Measurements from ENCODE around the gene GMDS.
"Not testable (repeated sequence)": the region's sequence is repeated elsewhere in the genome, so short reads cannot be mapped to it uniquely, and the experiment has no call there.

The GMDS gene

DNA sequence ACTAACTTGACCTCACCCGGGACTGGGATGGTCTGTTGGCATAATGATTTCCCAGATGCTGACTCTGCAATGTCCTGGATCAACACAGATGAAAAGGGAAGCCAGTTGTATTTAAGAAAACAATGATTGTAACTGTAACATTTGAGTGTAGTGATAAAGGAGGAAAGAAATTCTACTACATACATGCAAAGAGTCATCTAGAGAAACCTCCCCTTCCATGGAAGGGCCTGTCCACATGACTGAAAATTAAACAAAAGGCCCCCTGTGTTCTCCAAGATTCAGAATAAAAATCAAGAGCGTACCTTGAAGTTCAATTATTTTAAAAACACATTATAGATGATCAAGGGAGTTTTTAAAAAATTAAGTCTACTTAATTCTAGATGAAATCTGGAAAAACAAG lies 484.5 kb downstream of the GMDS start:
- DNase-seq: no peak

DNA sequence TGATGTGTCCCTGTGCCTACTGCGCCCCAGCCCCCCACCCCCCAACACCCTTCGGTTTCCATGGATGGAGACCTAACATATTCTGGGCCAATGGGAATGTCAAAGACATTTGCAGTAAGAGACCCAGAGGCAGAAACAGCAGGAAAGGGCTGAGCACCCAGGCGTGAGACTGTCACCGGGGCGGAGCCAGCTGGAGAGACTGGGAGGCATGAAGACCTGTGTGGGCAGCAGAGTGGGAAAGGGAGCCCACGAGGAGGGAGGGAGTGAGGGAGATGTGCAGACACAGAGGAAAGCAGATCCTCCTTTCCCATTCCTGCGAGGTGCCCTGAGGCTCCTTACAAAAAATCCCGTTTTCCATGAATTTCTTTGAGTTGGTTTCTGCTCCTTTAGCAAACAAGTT lies 485.5 kb downstream of the GMDS start:
- DNase-seq: no peak

DNA sequence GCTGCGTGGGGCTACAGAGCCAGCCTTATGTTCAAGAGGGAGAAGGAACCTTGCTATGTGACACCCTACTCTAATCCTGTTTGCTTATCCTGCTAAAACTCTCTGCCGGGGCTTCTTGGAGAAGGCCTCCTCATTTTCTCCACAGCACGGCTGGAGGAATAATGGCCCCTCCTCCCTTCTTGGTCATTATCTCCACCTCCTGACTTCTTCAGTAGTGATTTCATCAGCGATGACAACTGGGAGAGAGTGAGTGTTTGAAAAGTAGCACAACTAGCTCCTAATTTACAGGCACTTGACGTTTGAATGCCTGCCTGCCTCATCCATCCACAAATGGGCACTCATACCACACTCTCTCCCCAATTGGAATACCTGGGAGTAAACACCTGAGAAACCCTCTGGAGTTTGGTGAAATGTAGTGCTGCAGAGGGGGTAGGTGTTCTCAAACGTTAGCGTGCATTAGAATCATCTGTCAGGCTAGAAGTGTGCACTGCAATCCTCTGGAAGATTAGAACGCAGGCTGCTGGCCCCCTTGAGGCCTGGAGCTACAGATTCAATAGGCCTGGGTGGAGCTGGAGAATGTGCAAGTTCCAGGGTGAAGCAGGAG lies 487.2 kb downstream of the GMDS start:
- DNase-seq: no peak

DNA sequence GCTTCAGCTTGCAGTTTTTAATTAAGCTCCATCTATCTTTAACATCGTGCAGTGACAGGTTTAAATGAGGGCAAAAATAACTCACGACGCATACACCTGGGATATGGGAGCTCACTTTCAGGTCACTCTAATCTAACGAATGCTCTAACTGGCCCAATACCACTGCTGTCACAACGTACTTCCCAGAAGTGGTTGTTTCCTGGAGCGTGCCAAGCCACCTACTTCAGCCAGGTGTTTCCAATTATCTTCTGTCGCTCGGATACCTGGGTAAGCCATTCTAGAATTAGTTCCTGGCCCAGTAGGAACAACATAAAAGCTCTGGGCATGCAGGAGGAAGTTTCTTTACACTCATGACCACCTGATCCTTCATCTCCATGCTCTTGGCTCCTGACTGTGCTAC lies 488.3 kb downstream of the GMDS start:
- no peak for DNase-seq

DNA sequence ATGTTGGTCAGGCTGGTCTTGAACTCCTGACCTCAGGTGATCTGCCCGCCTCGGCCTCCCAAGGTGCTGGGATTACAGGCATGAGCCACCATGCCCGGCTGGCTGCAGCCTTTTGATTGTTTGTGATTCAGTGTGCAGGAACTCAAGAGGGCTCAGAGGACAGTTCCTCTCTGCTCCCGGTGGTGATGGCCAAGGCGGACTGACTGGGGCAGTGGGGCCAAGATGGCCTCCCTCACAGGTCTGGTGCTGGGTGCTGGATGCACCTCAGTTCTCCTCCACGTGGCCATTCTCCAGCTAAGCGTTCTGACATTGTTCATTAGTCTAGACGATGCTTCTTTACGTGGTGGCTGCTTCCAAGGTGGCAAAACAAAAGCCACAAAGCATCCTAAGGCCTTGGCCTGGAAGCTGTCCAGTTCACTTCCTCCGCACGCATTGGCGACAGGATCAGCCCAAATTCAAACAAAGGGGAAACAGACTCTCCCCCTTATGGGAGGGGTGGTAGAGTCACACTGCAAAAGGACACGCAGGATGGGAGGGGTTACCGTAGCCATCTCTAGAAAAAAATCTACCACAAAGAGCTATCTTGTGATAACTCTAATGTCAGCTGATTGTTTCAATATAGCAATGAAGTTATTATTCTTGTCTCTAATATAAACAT lies 488.8 kb downstream of the GMDS start:
- DNase-seq: no peak

DNA sequence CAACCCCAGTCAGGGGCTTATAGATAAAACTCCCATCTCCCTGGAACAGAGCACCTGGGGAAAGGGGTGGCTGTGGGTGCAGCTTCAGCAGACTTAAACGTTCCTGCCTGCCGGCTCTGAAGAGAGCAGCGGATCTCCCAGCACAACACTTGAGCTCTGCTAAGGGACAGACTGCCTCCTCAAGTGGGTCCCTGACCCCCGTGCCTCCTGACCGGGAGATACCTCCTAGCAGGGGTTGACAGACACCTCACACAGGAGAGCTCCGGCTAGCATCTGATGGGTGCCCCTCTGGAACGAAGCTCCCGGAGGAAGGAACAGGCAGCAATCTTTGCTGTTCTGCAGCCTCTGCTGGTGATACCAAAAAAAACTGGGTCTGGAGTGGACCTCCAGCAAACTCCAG lies 494.3 kb downstream of the GMDS start:
- DNase-seq: not testable (repeated sequence)

DNA sequence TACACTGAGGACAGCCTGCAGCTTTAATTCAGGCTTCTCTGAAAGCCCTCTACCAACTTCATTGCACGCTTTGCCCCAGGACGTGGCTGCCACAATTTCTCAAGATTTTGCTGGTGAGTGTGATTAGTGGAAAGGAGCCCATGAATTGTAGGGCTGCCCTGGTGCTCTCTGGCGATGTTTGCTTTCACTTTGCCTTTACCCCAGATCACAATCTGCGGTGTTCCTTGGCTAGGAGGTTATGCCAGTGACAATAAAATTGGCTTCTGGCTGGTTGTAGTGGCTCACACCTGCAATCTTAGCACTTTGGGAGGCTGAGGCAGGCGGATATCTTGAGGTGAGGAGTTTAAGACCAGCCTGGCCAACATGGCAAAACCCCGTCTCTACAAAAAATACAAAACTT lies 496.4 kb downstream of the GMDS start:
- DNase-seq: no peak

DNA sequence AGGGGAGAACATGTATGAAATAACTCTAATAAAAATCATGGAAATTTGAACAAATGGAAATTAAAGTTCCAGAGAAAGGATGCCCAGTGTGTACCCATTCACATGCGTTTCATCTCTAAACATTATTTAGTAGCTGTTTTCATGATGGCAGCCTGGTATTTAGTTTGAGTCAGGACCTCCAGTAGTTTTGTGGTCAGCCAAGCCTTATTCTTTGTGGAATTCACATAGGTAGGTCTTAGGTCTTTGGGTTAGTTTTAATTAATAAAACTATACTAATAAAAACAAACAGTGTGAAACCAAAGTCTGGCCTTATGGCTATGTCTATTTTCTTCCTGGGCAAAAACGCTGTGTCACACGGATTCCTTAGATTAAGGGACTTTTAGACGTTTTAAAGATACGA lies 497.9 kb downstream of the GMDS start:
- DNase-seq: no peak

DNA sequence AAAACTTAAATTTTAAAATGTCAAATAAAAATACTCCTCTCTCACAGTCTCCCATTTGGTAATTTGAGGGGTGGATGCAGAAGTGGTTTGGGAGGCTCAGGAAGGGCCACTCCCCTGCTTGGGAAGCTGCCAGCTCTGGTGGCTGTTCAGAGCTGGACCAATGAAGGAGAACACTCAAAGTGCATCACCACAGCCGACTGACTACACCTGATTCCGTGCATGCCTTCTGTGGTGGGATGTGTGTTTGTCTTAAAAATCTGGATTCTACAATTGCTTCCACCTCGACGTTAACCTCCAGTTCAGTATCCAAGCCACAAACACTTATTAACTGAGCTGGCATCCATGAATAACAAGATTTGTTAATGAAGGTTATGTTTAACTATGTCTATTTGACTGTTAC lies 498.4 kb downstream of the GMDS start:
- DNase-seq: no peak

DNA sequence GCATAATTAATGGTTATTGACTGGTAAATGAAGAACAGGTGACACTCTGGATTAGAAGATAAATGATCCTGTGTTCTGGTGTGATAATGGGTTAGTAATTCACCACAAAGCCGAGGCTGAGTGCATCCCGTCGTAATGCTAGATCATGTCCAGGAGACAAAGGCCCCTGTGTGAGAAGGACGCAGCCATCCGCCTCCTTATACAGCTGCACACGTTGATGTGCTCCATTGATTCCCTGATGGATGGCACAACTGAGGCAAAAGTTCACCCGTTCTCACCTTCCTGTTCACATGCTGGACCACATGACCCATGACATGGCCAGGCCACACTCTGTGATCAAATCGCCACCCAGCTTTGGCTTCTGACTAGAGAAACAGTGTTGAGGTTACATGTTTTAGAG lies 499.6 kb downstream of the GMDS start:
- no peak for DNase-seq

DNA sequence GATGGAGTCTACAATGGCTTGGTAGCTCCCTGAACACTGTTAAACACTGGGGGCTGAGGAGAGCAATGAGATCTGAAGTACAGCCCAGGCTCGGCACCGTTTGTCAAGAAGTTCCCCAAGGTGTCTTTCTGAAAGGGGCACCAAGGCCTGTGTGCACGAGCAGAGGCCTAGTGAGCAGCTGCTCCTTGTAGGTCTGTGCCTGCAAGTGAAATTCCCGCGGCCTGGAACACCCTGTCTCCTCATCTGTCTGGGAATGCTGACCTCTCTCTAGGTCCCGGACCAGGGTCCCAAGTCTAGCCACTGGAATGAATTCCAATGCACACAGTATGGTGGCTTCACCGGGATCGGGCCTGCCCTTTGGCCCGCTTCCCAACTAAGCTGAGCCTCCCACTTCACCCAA lies 500.9 kb downstream of the GMDS start:
- no peak for DNase-seq

DNA sequence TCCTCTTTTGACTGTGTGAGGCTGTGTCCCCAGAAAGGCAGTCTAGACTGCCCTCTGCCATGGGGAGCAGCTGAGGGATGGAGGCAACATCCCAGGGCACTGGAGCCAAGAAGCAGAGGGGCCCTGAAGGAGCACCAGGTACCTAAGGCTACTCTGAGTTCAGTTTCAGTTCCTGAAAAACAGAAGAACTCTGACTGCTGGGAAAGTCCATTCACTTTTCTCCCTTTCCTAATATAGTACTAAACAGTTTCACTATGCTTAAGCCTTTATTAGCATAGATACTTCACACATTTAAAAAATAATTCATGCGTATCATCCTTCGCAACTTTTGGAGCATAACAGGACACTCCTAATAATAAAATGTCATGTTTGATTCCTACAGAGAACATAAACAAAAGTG lies 505.7 kb downstream of the GMDS start:
- no peak for DNase-seq

DNA sequence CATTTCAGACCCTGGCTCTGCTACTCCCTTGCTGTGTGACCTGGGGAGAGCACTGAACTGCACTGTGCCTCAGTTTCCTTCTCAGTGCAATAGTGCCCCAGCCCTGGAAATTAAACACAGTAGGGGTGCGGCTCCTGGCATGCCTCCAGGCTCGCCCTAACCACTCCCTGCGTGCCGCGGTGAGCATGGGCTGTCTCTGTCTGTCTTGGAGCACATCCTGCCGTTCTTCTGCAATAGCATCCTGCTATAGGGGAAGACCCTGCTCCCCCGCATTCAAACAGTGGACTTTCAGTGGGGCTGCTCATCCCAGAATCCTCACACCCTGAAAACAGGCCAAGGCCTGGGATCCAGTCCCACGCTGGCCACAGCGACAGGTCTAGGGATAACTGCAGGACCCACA lies 506.2 kb downstream of the GMDS start:
- DNase-seq: no peak

DNA sequence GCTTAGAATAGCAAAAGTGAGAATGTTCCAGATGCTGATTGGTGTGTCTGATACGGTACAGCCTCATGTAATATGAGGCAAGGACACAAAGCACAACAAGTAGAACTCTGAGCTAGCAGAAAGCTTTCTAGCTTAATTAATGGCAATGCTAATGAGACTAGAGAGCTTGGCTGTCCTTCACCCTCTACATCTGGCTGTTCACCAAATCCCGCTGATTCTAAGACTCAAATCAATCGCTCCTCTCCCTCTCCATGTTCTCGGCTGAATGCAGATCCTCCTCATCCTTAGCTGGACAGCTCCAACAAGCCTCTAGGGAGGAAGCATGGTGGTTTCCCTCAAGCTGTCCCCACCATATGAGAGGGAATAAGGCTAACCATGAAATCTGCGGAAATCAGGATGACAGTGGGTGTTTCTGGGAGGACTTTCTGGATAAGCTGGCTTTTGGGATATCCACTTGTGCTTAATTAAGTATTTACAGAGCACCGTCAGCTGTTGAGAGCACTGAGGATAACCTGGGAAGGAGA lies 506.8 kb downstream of the GMDS start:
- DNase-seq: no peak

DNA sequence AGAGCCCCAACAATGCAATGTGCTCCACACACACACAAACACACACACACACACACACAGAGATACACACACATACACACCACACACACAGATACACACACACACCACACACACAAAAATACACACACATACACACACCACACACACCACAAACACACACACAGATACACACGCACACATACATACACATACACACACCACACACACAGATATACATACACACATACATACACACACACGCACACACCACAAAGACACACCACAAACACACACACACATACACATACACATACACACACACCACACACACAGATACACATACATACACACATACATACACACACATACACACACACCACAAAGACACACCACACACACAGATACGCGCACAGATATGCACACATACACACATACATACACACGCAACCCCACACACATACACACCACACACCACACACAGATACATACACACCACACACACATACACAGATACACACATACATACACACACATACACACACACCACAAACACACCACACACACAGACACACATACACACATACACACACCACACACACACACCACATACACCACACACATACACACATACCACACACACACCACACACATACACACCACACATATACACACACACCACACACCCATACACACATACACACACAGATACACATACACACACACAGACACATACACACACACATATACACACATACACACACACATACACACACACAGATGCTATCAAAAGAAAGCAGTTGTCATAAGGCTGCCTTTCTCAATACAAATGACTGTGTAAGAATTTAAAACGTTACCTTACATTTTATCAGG lies 507.7 kb downstream of the GMDS start:
- DNase-seq: no peak

DNA sequence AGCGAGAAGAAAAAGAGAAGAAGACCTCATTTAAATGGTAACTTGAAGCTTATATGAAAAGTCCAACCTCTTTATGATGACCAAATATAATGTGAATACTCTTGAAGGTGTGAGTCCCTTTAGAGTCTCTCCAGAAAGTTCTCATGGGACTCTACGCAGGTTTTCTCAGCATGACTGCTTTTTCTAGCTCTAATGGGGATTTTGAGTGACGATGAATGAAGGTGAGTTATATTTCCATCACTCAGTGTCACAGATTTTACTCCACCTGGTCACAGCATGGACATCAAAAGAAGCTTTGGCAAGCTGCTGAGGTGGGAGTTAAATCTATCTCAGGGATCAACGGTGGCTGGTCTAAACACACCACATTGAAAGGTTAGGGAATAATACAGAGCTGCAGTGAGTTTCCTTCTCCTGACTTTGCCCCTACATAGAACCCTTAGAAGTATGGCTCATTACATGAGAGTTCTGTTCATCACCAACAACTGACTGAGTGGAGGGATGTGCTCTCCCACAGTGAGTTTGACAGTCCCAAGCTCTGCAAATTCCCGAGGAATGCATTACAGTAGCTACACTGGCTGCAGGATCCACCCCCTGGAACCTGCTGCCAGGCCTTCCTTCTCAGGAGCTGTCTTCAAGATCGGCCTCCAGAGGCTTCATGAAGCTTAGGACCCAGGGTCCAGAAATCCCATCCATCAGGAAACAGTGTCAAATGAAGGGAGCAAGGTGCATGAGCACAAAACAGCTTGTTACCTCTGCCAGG lies 508.9 kb downstream of the GMDS start:
- no peak for DNase-seq

DNA sequence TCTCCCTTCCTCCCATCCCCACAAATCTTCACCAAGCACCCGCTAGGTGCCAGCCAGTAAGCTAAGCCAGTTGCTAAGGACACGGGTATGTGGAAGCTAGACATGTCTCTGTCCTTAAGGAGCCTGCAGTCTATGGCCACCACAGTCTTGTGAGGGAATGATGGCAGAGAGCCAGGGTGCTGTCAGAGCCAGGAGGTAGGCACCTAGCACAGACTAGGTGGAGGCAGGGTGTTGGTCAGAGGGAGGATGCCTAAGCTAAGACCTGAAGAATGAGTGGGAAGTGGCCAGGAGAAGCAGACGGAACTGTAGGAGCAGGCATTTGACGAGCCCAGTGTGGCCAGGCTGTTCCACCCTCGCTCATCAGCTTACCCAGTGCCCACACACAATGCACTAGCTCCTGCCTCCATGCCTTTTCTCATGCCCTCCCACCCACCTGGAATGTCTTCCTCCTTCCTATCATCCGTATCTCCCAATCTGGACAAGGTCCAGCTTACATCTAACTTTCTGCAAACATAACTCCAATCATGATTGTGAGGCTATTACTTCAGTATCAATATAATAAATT lies 510.1 kb downstream of the GMDS start:
- DNase-seq: no peak

DNA sequence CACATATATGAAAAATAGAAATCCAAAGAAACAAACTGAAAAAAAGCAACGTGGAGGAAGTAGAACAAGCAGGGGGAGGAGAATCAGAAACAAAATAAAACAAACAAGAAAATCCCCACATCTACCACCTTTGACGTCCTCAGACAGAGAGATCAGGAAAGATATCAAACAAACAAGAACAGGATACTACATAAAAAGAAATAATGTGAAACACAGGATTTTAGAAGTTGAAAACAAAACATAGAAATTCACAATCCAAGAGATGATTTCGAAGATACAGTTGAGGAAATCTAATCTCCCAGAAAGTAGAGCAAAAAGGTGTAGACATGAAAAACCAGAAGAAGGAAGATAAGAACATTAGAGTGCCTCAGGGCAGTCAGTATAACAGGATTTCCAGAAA lies 514.5 kb downstream of the GMDS start:
- no peak for DNase-seq

DNA sequence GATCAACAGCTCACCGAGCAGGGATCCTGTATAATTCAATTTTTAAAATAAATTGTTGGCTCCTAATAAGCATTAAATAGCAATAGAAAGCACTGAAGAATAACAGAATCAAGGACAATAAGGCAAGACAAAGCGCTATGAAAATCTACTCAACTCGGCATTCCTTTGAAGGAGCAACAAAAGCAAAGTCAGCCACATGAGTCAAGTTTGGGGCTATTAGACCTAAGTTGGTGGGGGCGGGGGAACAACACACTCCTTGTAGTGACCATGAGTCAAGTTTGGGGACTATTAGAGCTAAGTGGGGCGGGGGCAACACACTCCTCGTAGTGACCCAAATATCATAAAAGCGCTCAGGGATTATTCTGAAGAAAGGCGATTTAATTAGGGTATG lies 515.7 kb downstream of the GMDS start:
- DNase-seq: no peak

DNA sequence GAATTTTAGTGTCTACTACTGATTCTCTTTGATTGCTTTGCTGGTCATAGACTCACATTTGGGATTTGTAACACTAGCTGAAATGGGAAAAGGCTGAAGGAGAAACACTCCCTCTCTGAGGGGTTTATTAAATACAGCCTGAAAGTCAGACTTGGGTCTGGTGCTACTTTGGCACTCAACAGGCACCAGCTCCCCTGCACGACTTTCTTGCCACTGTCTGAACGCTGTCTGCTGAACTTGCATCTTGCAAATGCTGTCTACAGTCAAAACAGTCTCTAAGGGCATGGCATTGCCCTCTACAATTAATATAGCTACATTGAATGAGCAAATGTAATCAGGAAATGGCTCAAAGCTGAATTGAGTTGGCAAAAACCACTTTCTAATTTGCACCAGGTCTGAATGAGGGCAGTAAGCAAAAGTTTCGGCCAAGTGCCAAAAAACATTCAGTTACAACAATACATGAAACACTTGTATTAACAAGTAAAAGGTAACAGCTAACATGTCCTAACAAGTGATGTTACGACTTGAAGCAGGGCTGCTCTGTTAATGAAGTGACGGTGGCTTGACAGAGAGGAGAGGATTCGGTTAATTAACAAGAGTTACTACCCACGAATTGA lies 516.2 kb downstream of the GMDS start:
- no peak for DNase-seq

DNA sequence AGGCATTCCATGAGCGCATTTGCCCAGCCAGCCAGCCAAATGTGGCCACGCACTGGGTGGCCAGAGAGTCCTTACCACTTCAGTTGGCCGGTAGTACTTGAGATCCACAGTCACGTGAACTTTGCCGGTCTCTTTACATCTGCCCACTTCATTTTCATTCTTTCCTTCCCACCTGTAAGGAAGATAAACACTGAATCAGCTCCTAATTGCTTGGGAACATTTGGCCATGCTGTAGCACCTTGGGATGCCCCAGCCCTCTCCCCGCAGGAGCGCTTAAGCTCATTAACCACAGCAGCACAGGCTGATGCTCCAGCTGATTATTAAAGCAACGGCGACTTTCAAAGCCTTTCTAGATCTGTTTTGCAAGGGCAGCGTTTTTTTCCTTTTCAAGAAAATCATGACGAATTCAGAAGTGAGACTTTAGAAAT lies 519.0 kb downstream of the GMDS start:
- no peak for DNase-seq

DNA sequence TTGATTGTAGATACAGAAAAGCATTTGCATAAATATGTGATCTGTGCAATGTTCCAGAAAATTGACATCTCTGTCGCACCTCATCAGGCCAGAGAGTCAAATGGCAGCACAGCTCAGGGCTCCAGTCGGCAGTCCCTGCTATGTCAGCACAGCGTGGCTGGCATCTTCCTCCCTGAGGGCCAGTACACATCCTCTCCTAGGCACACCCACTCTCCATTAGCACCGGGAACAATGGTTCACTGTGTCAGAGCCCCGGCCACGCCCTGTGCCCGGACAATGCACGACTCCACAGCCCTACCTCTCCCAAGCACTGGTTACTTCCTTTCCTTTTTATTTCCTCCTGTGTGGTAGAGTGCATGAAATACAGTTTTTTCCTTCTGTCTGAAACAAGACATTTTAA lies 520.8 kb downstream of the GMDS start:
- no peak for DNase-seq

DNA sequence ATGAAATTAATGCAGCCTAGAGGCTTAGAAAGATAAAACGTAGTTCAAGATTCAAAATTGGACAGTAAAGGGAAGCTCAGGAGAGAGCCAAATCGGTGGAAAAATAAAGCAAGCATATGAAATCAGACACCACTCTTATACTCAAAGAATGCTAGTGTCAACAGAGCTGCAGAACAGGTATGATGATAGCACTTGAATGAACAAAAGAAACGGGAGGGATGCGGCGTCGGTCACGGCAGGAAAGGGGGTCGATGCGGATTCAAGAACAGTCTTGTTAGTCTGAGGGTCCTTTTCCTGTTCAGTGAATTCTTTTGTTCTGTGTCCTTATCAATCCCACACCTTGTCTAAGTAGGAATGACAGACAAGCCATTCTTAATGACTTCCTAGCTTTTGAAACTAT lies 521.3 kb downstream of the GMDS start:
- DNase-seq: no peak
